DMS114 treated with DMSO at 0.1 percent for 48 hours (cell line): ENCODE results near the gene BSX.
A peak's percentile ranks its signal among the peaks of the same experiment; 100 is the strongest.

ENCODE experiments used
- DNase-seq: peaks from one replicate; lab custom pipeline; 2025; ENCODE audit not compliant: unreplicated experiment; lab: John Stamatoyannopoulos, UW

Gene BSX

DNA sequence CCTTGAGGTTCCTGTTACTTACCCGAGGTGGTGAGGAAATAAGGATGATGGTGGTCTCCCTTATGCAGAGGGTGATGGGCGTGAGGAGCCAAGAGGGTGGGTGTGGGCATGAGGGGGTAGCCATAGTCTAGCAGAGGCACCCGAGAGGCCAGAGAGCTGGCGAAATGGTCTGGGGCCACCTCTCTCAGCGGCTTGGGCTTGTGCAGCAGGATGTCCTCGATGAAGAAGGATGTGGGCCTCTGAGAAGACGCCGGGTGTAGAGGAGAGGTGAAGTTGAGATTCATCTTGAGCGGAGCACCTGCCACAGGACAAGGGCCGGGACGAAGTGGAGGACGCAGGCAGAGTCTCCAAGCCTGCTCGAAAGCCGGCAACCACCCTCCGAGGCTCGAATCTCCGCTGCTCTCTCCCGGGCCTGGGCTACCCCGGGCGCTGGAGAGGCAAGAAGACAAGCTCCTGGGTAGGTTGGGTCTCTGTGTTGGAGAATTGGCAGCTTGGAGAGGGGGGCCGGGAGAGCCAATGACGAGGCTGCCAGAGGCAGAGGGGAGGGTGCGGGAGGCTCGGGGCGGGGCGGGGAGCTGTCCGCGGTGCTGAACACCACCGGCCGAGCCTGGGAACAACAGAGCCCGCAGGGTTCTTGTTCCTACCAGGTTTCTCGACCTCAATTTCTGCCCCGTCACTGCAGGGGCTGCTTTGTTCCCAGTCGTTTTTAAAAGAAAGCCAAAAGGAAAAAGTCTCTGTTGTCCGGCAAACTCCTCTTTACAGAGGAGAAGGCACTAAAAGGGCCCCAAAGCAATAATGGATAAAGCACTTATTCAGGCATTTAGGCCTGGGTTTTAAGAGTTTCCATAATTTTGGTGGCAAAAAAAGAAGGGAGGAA, at the start of gene BSX:
BSX (minus strand) TSS at position 447 of the 877 bp plus-strand sequence; CDS start at position 284, 163 bp downstream.
- DNase-seq, result no peak

DNA sequence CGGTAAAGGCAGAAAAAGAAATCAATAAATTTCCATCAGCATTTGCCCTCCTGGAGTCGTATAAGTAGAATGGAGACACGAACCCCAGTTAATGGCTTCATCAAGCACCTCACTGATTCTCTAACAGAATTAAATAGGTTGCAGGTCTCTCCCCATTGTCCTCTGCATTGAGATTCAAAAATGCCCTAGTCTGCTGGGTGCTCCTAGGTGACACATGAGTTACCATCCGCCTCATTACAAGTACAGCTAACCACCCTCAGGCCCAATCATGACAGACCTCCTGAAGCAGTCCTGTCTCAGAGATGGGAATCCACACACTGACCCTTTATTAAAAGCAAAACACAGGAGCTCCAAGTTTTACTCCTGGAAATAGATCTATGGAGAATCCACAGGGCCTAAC, 48.9 kb upstream of the BSX start:
- no peak for DNase-seq

DNA sequence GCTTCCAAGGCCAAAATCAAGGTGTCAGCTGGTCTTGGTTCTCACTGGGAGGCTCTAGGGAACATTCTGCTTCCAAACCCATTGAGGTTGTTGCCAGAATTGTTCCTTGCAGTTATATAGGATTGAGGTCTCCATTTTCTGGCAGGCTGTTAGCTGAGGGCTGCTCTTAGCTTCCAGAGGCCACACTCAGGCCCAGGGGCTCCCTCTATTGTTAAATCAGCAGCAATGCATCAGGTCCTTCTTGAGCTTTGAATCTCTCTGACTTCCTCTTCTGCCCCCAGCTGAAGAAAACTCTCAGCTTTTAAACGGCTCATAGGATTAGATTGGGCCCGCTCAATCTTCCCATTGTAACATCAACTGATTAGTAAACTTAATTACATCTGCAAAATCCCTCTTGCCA, 39.3 kb upstream of the BSX start:
- peak; percentile 14 for DNase-seq

- no peak for DNase-seq
Observed at GRCh38 chr11:123018702-123019101, 37.1 kb upstream of the BSX start.

DNA sequence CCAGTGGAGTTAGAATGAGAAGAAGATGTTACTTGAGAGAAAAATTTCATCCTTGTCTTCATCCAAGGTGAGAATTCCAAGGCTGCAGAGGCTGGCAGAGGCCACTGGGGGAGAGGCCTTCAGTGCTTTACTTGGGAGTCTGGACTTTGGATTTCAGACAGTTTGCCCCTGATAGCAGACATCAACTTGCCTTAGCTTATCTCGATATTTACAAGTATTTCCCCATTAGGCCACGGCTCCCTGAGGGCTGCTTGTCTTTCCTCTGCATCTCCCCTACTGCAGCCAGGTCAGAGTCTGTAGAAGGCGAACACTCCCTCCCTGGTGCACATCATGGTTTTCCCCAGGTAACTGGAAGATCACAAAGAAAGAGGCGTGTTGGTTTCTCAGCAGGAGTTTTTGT, 29.9 kb upstream of the BSX start:
- no peak for DNase-seq

DNA sequence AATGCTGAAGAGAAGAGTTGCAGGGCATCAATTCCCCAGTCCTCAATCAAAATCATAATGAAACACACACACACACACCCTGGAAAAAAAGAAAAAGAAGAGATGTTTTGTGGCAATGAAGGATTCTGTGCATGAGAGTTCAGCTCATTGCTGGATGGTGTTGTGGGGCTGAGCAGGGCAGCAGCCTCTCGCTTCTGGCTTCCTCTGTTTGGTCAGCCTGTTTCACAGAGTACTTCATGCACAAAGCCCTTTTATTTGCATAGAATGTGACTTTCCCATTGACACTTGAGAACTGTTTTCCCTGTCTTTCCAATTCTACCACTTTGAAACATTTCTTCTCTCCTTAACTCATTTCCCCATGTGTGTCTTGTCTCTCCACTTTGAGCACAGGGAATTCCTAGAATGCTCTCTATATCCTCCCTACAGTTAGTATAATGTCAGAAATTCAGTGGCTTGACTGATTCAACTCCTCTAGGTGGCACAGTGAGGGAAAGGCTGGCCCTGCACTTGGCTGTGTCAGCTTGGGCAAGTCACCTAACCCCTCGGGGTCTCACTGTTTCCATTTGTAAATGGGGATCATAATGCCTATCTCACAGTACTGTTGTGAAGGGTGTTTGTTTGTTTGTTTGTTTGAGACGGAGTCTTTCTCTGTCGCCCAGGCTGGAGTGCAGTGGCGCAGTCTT, 25.4 kb upstream of the BSX start:
- DNase-seq, result no peak

DNA sequence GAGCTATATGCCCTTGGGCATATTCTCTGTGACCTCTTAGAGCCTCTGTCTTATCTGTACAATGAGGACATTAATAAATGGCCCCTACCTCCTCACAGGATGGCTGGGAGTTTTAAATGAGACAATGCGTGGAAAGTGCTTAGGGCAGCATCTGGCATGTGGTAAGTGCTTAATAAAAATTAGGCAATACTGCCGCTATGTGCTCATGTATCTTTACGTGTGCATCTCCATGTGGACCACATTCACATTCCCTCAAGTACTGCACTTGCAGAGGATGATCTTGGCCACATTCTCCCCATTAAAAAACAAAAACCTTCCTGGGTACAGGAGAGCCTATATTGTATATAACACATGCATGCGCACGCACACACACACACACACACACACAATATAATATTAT, 19.1 kb upstream of the BSX start:
- no peak for DNase-seq

DNA sequence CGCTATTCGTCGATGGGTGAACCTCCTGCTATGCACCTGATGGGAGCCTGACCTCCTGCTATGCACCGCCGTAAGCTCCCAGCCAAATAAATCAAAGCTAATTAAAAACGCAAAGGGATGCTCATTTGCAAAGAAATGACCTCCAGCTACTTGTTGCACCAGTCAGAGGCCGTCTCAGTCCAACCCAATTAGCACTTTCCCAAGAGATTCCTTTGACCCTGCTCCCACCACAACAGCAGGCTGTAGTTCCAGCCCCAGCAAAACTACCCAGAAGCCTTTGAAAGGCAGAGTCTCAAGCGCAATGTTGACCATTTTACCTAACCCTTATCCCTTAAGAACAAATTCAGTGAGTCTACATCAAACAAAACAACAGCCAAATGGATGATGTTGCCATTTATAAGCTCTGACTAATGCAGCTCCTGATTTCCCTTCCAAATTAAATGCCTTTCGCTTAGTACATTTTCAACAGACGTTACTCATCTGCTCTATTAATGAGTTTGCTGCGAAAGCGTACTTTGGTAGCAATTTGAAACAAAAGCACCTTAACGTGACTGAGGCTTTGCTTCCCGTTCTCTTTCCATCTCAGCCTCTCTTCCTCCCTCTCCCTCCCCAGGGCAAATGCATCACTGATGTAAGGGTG, 17.2 kb upstream of the BSX start:
- DNase-seq, result no peak

- no peak for DNase-seq
Observed at GRCh38 chr11:122995526-122995925, 13.9 kb upstream of the BSX start.

GRCh38 chr11:122984186-122985011, 2.8 kb upstream of the BSX start:
- DNase-seq, result no peak

DNA sequence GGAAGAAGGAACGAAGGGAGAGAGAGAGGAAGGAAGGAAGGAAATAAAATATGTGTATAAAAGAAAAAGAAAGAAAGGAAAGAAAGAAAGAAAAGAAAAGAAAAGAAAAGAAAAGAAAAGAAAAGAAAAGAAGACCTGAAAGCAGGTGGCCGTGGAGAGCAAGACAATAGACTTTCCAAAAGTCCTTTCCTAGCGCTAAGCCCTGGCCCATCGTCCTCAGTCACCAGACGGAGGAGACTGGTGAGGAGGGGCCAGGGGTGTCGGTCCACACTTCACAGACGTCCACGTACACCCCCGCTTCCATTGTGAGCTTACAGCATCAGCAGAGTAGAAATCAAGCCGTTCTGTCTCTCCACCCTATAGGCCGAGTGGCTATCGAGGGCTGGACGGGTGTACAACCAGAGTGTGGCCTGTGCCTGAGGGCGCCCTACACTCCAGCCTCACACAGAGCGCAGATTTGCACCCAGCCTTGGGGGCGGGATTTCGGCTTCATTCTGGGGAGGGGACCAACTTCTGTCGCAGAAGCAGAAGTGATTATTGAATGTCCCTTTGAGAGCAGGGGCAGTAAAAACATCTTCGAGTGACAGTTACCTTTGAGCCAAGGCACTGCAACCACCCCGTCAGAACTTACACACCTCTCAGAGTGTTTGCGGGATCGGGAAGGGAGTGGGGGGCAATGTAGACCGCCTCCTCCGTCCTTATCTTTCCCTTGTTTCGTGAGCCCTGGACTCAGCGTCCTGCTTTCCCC, 2.0 kb upstream of the BSX start:
- DNase-seq, result no peak

DNA sequence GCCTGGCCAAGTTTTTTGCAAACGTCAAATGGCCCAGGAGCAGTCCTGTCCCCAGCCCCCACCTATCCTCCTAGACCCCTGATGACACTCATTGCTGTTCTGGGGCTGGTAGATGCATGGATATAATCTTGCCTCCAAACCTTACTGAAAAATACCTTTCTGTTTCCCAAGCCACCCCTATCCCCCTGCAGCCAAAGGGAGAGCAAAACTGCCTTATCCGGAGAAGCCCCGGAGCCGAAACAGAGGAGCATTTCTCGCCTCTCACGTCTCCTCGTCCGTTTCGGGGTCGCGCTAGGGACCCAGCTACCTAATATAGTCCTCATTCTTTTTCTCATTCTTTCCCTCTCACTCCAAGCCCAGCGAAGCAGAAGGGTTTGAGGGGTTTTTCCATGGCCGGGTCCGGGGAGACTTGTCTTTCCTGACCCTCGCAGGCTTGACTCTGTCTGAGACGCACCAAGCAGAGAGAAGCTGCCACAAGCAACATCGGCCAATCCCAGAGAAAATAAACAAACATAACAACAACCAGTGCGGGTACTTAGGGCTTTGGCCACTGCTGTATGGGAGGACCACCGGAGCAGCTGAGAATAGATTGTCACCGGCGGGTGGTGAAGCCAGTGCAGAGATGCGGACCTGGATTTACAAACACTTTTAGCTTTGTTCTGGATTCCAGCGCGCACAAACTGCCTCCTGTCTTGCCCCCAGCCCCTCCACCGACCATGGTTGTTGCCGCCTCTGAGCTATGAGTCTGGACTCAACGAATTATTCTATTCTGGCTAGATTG, 1.6 kb downstream of the BSX start:
- DNase-seq, result no peak

- no peak for DNase-seq
Observed at GRCh38 chr11:122979103-122979814, 2.4 kb downstream of the BSX start.

DNA sequence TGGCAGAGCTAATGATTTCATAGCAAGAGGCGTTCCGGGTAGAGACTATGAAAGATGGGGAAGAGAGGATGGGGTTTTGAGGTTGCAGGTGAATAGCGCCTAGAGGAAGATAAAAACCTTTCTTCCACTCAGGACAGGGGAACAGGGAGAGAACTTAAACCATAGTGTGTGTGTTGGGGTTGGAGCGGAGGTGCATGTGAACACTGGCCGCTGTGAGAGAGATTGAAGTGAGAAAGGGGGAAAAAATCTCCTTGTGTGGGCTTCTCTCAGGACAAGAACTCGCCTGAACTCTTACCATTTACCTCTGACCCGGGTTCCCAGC, 3.4 kb downstream of the BSX start:
- no peak for DNase-seq

- no peak for DNase-seq
Observed at GRCh38 chr11:122977470-122978298, 4.0 kb downstream of the BSX start.

DNA sequence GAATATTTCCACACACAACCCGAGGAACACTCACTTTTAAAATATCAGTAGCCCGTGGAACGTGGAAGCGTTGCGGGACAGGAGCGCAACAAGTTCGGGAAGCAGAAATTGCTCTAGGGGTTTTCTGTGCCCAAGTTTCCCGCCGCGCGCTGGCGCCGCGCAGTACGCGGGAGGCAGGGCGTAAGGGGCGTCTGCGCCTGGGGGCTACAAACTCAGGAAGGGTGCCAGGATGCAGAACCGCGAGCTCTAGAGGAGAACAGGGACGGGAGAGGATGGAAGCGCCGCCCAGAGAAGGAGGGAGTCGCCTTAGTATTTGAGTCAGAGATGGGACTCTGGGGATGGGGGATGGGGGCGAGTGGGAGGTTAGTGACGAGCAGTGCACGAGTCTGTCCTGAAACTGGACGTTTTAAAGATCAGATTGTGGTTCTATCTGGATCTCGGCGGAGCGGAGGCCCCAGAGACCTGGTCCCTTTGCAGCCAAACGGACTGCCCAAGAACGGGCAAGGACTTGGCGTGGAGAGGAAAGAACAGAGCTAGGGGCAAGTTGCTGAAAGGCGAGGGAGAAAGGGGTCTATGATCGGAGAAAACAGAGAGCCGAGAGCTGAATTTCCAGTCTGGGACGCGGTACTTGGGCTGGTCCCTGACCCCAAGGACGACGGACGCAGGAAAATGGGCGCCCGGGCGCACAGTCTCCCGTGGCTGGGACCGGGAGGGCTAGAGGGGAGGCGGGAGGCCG, 4.7 kb downstream of the BSX start:
- no peak for DNase-seq

DNA sequence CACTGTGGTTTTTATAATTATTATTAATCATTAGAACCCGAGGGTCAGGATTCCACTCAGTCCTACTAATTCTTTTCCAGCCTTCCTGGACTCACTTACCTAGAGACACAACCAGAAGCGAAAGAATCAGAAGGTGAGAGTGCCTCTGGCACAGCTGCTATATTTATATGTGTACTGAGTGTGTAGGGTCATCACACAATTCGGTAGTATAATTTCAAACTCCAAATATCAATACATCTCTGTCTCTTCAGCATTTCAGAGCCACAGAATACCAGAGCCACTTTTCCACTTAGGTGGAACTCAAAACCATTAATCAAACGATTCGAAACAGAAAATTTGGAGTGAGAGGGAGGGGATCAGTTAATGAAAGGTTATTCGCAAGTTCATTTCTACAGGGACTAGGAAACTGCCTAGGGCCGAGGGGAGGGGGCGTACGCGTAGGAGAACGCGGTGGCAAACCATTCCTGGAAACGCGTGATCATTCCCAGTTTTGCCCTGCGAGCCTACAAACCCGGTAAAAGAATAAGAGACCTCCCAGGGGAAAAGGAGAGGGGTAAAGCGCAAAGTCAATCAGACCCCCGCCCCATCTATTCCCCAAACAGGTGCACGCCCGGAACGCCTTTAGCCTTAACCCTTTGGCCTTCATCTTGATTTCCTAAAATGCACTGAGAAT, 5.4 kb downstream of the BSX start:
- no peak for DNase-seq
